SK-N-DZ (cell line): Measurements from ENCODE around the gene EIF3I.
A peak's percentile ranks its signal among the peaks of the same experiment; 100 is the strongest.
"Not testable (repeated sequence)": the region's sequence is repeated elsewhere in the genome, so short reads cannot be mapped to it uniquely, and the experiment has no call there.

Experiments
- DNase-seq: peaks from one replicate; pipeline ENCODE4 v3.0.0-alpha.2; 2015; ENCODE audit warnings: low spot score

The EIF3I gene

GRCh38 chr1:32232558-32233304 lies 10.5 kb downstream of the EIF3I start:
- no peak for DNase-seq

- no peak for DNase-seq
Measured at GRCh38 chr1:32234792-32235191, 12.6 kb downstream of the EIF3I start.

- DNase-seq: no peak
Measured at GRCh38 chr1:32239337-32239736, 17.1 kb downstream of the EIF3I start.

- DNase-seq: peak; percentile 19
Measured at GRCh38 chr1:32239790-32240139, 17.6 kb downstream of the EIF3I start.

- DNase-seq: peak; percentile 55
Measured at GRCh38 chr1:32240140-32240951, 18.1 kb downstream of the EIF3I start.

GRCh38 chr1:32241001-32241763 lies 19.0 kb downstream of the EIF3I start:
- DNase-seq: peak; percentile 40

GRCh38 chr1:32242341-32242851 lies 20.2 kb downstream of the EIF3I start:
- peak; percentile 29 for DNase-seq

GRCh38 chr1:32246888-32247273 lies 24.7 kb downstream of the EIF3I start, which contains the start of gene FAM167B:
Gene FAM167B (plus strand): TSS chr1:32247222. CDS start chr1:32247422, 200 bp downstream.
- no peak for DNase-seq

GRCh38 chr1:32247452-32247851 lies 25.2 kb downstream of the EIF3I start:
- DNase-seq: no peak

- DNase-seq: peak; percentile 77
Measured at GRCh38 chr1:32247983-32248889, 26.0 kb downstream of the EIF3I start.

GRCh38 chr1:32249831-32250525 lies 27.8 kb downstream of the EIF3I start:
- DNase-seq: peak; percentile 37

GRCh38 chr1:32250893-32251716 lies 28.9 kb downstream of the EIF3I start, which contains the start of gene LCK:
Gene LCK (plus strand): TSS chr1:32251265. CDS start chr1:32274330, 23,065 bp downstream.
- DNase-seq: peak; percentile 31

- no peak for DNase-seq
Measured at GRCh38 chr1:32255072-32256071, 33.2 kb downstream of the EIF3I start.

- DNase-seq: no peak
Measured at GRCh38 chr1:32256473-32257226, 34.4 kb downstream of the EIF3I start.

- DNase-seq: no peak
Measured at GRCh38 chr1:32257227-32257508, 35.0 kb downstream of the EIF3I start.

GRCh38 chr1:32263236-32263593 lies 41.0 kb downstream of the EIF3I start:
- DNase-seq: not testable (repeated sequence)

- DNase-seq: no peak
Measured at GRCh38 chr1:32263744-32264143, 41.5 kb downstream of the EIF3I start.
